Measurements from ENCODE around the gene PEX11G.
"Not testable (repeated sequence)": the region's sequence is repeated elsewhere in the genome, so short reads cannot be mapped to it uniquely, and the experiment has no call there.

PEX11G gene

GRCh38 chr19:7461841-7462629 lies 26.8 kb downstream of the PEX11G start:
- no peak for DNase-seq

- no peak for DNase-seq
Observed at GRCh38 chr19:7460562-7460966, 28.3 kb downstream of the PEX11G start.

DNA sequence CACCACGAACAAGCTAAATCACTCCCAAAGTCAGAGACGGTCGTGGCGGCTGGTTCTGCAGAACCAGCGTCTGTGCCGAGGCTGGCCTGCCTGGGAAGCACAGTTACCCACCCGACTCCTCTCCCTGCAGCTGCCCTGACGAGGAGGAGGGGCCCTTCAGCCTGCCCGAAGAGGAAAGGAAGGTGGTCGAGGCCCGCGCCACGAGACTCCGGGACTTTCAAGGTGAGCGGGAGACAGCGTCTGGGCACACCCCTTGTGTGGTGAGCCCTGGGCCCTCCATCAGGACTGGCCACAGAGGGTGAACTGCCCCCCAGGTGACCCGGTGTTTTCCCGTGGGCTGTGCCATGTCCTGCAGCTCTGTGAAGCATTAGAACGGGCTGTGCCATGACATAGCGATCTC lies 29.1 kb downstream of the PEX11G start:
- no peak for DNase-seq

DNA sequence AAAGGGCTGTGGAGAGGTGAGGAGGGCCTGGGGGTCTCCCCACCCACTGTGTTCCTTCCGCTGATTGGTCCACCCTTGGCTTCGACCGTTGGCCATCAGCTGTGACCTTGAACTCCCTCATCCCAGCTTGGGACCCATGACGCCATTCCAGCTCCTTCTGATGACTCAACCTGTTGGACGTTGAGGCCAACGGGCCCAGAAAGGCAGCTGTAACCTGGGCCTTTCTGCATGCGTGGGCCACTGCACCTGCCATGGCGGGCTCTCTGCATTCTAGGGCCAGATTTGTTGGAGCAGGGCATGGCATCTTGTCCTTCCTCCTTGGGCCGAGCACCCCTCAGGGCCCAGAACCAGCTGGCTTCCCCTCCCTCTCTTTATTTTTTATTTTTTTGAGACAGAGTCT lies 30.2 kb downstream of the PEX11G start:
- no peak for DNase-seq

- no peak for DNase-seq
Observed at GRCh38 chr19:7456964-7457541, 31.8 kb downstream of the PEX11G start.

GRCh38 chr19:7455600-7456296 lies 33.1 kb downstream of the PEX11G start:
- DNase-seq, result no peak

DNA sequence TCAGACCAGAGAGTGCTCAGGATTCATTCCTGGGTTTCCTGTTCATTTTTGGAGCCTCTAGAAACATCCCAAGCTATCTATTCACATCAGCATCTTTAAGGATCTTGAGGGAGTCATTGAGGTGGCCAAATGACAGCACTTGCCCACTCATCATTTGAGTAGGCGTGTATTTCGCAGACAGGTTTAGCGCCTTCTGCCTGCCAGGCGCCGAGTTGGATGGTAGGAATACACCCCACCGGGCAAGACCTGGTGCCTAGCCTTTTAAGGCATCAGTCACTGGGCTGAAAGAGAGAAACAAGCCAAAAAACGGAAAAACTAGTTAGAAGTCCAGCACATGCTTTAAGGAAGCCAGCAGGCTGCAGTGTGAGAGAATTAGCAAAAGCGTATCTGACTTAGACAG lies 33.8 kb downstream of the PEX11G start:
- DNase-seq, result no peak

DNA sequence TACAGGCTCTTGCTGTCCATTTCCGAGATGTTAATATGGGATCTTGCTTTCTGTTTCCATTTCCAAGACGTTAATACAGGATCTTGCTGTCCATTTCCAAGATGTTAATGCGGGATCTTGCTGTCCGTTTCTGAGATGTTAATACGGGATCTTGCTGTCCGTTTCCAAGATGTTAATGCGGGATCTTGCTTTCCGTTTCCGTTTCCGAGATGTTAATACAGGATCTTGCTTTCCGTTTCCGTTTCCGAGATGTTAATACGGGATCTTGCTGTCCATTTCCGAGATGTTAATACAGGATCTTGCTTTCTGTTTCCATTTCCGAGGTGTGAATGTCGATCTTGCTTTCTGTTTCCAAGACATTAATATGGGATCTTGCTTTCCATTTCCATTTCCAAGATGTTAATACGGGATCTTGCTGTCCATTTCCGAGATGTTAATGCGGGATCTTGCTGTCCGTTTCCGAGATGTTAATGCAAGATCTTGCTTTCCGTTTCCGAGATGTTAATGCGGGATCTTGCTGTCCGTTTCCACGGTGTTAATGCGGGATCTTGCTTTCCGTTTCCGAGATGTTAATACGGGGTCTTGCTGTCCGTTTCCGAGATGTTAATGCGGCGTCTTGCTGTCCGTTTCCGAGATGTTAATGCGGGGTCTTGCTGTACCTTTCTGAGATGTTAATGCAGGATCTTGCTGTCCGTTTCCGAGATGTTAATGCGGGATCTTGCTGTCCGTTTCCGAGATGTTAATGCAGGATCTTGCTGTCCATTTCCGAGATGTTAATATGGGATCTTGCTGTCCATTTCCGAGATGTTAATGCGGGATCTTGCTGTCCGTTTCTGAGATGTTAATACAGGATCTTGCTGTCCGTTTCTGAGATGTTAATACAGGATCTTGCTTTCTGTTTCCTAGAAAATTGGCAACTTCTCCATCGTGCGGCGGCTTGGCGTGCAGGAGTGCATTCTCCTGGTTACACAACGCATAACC lies 38.3 kb downstream of the PEX11G start:
- no peak for DNase-seq

GRCh38 chr19:7449391-7450070 lies 39.3 kb downstream of the PEX11G start:
- not testable (repeated sequence) for DNase-seq

GRCh38 chr19:7447648-7448047 lies 41.2 kb downstream of the PEX11G start:
- no peak for DNase-seq

DNA sequence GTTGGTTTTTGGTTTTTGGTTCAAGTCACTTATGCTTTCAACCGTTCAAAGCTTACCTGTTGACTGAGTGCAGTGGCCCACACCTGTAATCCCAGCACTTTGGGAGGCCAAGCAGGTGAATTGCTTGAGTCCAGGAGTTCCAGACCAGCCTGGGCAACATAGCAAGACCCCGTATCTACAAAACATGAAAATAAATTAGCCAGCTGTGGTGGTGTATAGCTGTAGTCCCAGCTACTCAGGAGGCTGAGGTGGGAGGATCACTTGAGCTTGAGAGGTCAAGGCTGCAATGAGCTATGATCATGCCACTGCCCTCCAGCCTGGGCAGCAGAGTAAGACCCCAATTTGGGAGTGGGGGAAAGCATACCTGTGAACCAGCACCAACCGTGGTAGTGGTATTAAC lies 43.7 kb downstream of the PEX11G start:
- DNase-seq, result no peak

DNA sequence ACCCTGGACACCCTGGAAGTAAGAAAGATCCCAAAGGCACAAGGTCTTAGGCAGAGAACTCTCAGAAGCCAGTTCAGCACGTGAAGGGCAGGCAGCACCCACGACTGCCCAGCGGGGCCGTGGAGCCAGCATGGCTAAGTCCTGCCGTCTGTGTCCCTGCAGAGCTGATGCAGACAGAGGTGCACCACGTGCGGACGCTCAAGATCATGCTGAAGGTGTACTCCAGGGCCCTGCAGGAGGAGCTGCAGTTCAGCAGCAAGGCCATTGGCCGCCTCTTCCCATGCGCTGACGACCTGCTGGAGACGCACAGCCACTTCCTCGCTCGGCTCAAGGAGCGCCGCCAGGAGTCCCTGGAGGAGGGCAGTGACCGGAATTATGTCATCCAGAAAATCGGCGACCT lies 44.8 kb downstream of the PEX11G start:
- DNase-seq, result no peak

GRCh38 chr19:7442423-7442822 lies 46.4 kb downstream of the PEX11G start:
- no peak for DNase-seq

GRCh38 chr19:7441468-7442146 lies 47.2 kb downstream of the PEX11G start:
- no peak for DNase-seq

- DNase-seq, result no peak
Observed at GRCh38 chr19:7440188-7440975, 48.5 kb downstream of the PEX11G start.

DNA sequence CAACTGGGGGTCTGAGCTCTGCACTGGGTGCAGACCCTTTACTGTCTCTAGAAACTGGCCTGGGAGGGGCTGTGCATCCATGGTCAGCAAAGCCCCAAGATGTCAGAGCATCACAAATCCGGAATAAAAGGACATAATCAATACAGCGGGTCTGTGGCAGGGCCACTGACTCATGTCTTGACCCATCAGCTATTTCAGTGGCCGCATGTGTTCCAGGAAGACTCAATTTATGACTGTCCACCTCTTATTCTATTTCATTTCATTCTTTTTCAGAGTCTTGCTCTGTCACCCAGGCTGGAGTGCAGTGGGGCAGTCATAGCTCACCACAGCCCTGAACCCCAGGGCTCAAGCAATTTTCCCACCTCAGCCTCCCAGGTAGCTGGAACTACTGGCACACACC lies 53.2 kb downstream of the PEX11G start:
- DNase-seq, result no peak

GRCh38 chr19:7434391-7434790 lies 54.4 kb downstream of the PEX11G start:
- no peak for DNase-seq

- DNase-seq, result not testable (repeated sequence)
Observed at GRCh38 chr19:7433456-7433855, 55.4 kb downstream of the PEX11G start.

GRCh38 chr19:7429638-7430282 lies 59.1 kb downstream of the PEX11G start:
- DNase-seq, result no peak

- DNase-seq, result no peak
Observed at GRCh38 chr19:7428651-7429113, 60.2 kb downstream of the PEX11G start.

Data from CD4-positive, alpha-beta T cell treated with Interleukin-4 for 1 hour (primary cell).